Neural cell (in vitro differentiated cells): ENCODE data around the gene STPG4. TPM values are rescaled to one million over a fixed set of nuclear protein-coding genes. Genes with fewer than 3 reads are reported as not detected.

Experiments used
- H2AFZ ChIP-seq: fragments of 200-600, 300-800 bp; sonication (generic), shearing (Covaris generic); 2 replicates; pipeline ENCODE4 v1.6.0; 2014; ENCODE audit warnings: low read depth, mild to moderate bottlenecking, antibody characterized with exemption, low read length, moderate library complexity
- H3F3A ChIP-seq: fragments of 200-600 bp; shearing (Covaris generic); 2 replicates; pipeline ENCODE4 v1.6.1; 2016; ENCODE audit warnings: mild to moderate bottlenecking, moderate library complexity, mixed read lengths, antibody characterized with exemption, low read length; ENCODE audit not compliant: insufficient read depth, poor library complexity, severe bottlenecking
- H3K27ac ChIP-seq: fragments of 200-600, 300-800 bp; sonication (generic), shearing (Covaris generic); 2 replicates; pipeline ENCODE4 v1.5.1; 2014; ENCODE audit warnings: mild to moderate bottlenecking, low read length, moderate library complexity
- H3K27me3 ChIP-seq: fragments of 300-800, 200-600 bp; sonication (generic), shearing (Covaris generic); 2 replicates; pipeline ENCODE4 v1.6.0; 2014; ENCODE audit warnings: mild to moderate bottlenecking, low read depth, low read length, moderate library complexity; ENCODE audit not compliant: insufficient read depth
- H3K36me3 ChIP-seq: fragments of 300-800, 200-600 bp; sonication (generic), shearing (Covaris generic); 2 replicates; pipeline ENCODE4 v1.5.1; 2014; ENCODE audit warnings: mild to moderate bottlenecking, antibody characterized with exemption, low read length, moderate library complexity; ENCODE audit not compliant: insufficient read depth
- H3K4me2 ChIP-seq: fragments of 300-800, 200-600 bp; sonication (generic), shearing (Covaris generic); 2 replicates; pipeline ENCODE4 v1.6.0; 2014; ENCODE audit warnings: mild to moderate bottlenecking, low read length
- H3K4me3 ChIP-seq: fragments of 300-800, 200-600 bp; sonication (generic), shearing (Covaris generic); 2 replicates; pipeline ENCODE4 v1.5.1; 2014; ENCODE audit warnings: mild to moderate bottlenecking, low read length, moderate library complexity
- H3K79me2 ChIP-seq: fragments of 200-600 bp; shearing (Covaris generic); replicated peaks from 2 replicates; pipeline ENCODE4 v1.6.0; 2014; ENCODE audit warnings: mild to moderate bottlenecking, low read length, moderate library complexity; ENCODE audit not compliant: insufficient read depth
- H3K9ac ChIP-seq: fragments of 300-800, 200-600 bp; sonication (generic), shearing (Covaris generic); 2 replicates; pipeline ENCODE4 v1.6.1; 2016; ENCODE audit warnings: mild to moderate bottlenecking, low read length, mixed read lengths
- H3K9me2 ChIP-seq: fragments of 200-600 bp; shearing (Covaris generic); 2 replicates; pipeline ENCODE4 v1.6.1; 2016; ENCODE audit warnings: mild to moderate bottlenecking, low read length, mixed read lengths; ENCODE audit not compliant: insufficient read depth
- H3K9me3 ChIP-seq: fragments of 200-600, 300-800 bp; sonication (generic), shearing (Covaris generic); 2 replicates; pipeline ENCODE4 v1.6.1; 2016; ENCODE audit warnings: mild to moderate bottlenecking, mixed run types, low read length, moderate library complexity, mixed read lengths
- H4K20me1 ChIP-seq: fragments of 200-600 bp; shearing (Covaris generic); 2 replicates; pipeline ENCODE4 v1.6.1; 2016; ENCODE audit warnings: mild to moderate bottlenecking, mixed run types; ENCODE audit not compliant: insufficient read depth
- CTCF ChIP-seq: fragments of 450-650 bp; IDR thresholded peaks from 2 replicates; pipeline ENCODE4 v1.5.1; 2014; ENCODE audit warnings: antibody characterized with exemption, mild to moderate bottlenecking, moderate library complexity; ENCODE audit not compliant: poor library complexity, severe bottlenecking
- EP300 ChIP-seq: fragments of 450-650 bp; conservative IDR thresholded peaks from 2 replicates; pipeline ENCODE4 v1.6.1; 2014; ENCODE audit warnings: antibody characterized with exemption, mild to moderate bottlenecking, moderate library complexity; ENCODE audit not compliant: poor library complexity, severe bottlenecking
- EZH2 ChIP-seq: fragments of 200-600, 300-800 bp; shearing (Covaris generic), sonication (generic); IDR thresholded peaks from 2 replicates; pipeline ENCODE4 v1.6.1; 2014; ENCODE audit warnings: antibody characterized with exemption, low read length, borderline replicate concordance, mild to moderate bottlenecking; ENCODE audit not compliant: insufficient read depth, poor library complexity, severe bottlenecking
- MXI1 ChIP-seq: fragments of 450-650 bp; conservative IDR thresholded peaks from 2 replicates; pipeline ENCODE4 v1.6.1; 2014; ENCODE audit warnings: antibody characterized with exemption, mild to moderate bottlenecking; ENCODE audit not compliant: poor library complexity, severe bottlenecking
- POLR2AphosphoS5 ChIP-seq: IDR thresholded peaks from 2 replicates; pipeline ENCODE4 v1.6.1; 2012
- RAD21 ChIP-seq: fragments of 450-650 bp; conservative IDR thresholded peaks from 2 replicates; pipeline ENCODE4 v1.6.1; 2014; ENCODE audit warnings: antibody characterized with exemption, mild to moderate bottlenecking, moderate library complexity
- SMC3 ChIP-seq: fragments of 450-650 bp; conservative IDR thresholded peaks from 2 replicates; pipeline ENCODE4 v1.6.1; 2014; ENCODE audit warnings: antibody characterized with exemption, mild to moderate bottlenecking, moderate library complexity; ENCODE audit not compliant: poor library complexity
- TAF1 ChIP-seq: IDR thresholded peaks from 2 replicates; pipeline ENCODE4 v1.6.1; 2012; ENCODE audit warnings: low read depth
- polyA plus RNA-seq: library from polyadenylated mRNA; depleted of rRNA; stranded (reverse); fragments of >200 nt; gene quantifications from 2 replicates; pipeline ENCODE4 v1.2.3, GENCODE V29; 2014
- TF ChIP-seq, protein P1 (sequence below): IDR thresholded peaks from 2 replicates; pipeline ENCODE4 v1.6.1; 2012; ENCODE audit warnings: borderline replicate concordance

Gene STPG4
- polyA plus RNA-seq, 1 donor from 2014 or later = not detected

GRCh38 chr2:47118581-47118980 lies 36.5 kb downstream of the STPG4 start:
- Histone ChIP-seq H3K4me3 (no peak overlapping the region), H3K4me2 (no peak overlapping the region), H3K9me3 (no peaks in the 10 kb centered on the region), H3K9ac (no peak overlapping the region), H3K27me3 (no peaks in the 10 kb centered on the region), H3F3A (no peaks in the 10 kb centered on the region), H4K20me1 (no peaks in the 10 kb centered on the region), H3K36me3 (no peaks in the 10 kb centered on the region), H3K27ac (no peak overlapping the region), H3K79me2 (no peaks in the 10 kb centered on the region), H3K9me2 (no peaks in the 10 kb centered on the region), H2AFZ (no peak overlapping the region)
- TF ChIP-seq EP300 = no peak
- no peak for TF ChIP-seq MXI1
- TF ChIP-seq EZH2 = no peak
- TF ChIP-seq, protein P1, sequence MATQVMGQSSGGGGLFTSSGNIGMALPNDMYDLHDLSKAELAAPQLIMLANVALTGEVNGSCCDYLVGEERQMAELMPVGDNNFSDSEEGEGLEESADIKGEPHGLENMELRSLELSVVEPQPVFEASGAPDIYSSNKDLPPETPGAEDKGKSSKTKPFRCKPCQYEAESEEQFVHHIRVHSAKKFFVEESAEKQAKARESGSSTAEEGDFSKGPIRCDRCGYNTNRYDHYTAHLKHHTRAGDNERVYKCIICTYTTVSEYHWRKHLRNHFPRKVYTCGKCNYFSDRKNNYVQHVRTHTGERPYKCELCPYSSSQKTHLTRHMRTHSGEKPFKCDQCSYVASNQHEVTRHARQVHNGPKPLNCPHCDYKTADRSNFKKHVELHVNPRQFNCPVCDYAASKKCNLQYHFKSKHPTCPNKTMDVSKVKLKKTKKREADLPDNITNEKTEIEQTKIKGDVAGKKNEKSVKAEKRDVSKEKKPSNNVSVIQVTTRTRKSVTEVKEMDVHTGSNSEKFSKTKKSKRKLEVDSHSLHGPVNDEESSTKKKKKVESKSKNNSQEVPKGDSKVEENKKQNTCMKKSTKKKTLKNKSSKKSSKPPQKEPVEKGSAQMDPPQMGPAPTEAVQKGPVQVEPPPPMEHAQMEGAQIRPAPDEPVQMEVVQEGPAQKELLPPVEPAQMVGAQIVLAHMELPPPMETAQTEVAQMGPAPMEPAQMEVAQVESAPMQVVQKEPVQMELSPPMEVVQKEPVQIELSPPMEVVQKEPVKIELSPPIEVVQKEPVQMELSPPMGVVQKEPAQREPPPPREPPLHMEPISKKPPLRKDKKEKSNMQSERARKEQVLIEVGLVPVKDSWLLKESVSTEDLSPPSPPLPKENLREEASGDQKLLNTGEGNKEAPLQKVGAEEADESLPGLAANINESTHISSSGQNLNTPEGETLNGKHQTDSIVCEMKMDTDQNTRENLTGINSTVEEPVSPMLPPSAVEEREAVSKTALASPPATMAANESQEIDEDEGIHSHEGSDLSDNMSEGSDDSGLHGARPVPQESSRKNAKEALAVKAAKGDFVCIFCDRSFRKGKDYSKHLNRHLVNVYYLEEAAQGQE = no peak

- Histone ChIP-seq H4K20me1 (no peaks in the 10 kb centered on the region), H3K9me3 (no peaks in the 10 kb centered on the region), H3K9me2 (no peaks in the 10 kb centered on the region), H3K27me3 (no peaks in the 10 kb centered on the region), H3K36me3 (no peaks in the 10 kb centered on the region), H3K4me3 (no peak overlapping the region), H3K79me2 (no peaks in the 10 kb centered on the region), H2AFZ (no peak overlapping the region), H3K4me2 (no peak overlapping the region), H3K27ac (no peak overlapping the region), H3F3A (no peaks in the 10 kb centered on the region), H3K9ac (no peak overlapping the region)
- TF ChIP-seq RAD21 = no peak
- TF ChIP-seq MXI1 = no peak
- TF ChIP-seq EP300 = no peak
- TF ChIP-seq CTCF = no peak
- TF ChIP-seq SMC3 = no peak
- TF ChIP-seq TAF1 = no peak
- no peak for TF ChIP-seq POLR2AphosphoS5
- no peak for TF ChIP-seq EZH2
- TF ChIP-seq, protein P1 = no peak
Measured at GRCh38 chr2:47112665-47113435, 42.3 kb downstream of the STPG4 start.
